ENCODE measurements around the gene ZNF653. TPM values are rescaled to one million over a fixed set of nuclear protein-coding genes. Genes with fewer than 3 reads are reported as not detected.
A peak's percentile ranks its signal among the peaks of the same experiment; 100 is the strongest.

The ZNF653 gene
- total and polyA plus RNA-seq, 2 of the 8 experiments (the other 6 are each of a cell fraction or from before 2014, with no cell fraction given) = 7.0 to 7.9 TPM

DNA sequence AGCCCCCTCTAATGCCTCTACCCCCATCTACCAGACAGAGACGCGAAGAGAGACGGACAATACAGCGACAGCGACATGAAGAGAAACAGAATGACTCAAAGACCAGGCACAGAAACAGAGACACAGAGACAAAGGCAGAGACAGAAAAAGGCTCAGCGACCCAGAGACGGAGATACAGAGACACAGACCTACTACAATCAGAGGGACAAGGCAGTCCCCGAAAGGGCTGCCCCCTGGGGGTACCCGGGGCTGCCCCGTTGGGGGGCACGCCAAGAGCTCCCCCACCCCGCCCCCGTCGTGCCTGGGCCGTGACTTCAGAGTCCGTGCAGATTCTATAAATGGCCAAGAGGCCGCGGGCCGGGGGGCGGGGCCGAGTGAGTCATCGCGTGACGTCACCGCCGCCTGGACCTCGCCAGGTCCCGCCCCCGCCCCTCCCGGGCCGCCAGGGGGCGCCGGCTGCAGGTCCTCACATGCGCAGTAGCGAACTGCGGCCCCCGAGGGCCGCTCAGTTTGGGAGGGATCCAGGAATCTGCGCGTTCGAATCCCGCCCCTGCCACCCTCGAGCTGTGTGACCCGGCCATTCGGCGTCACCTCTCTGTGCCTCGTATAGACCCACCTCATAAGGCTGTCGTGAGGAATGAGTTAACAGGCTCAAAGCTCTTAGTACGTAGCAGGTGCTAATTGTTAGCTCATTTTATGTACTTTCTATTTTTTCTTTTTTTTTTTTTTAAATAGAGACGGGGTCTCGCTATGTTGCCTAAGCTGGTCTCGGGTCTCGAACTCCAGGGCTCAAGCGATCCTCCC lies 30.4 kb upstream of the ZNF653 start (continued):
- no peak for TF ChIP-seq CTBP2 (IDR thresholded peaks at IDR 0.05; ENCODE audit: borderline replicate concordance, insufficient read depth, insufficient read length, low read length)
- TF ChIP-seq POLR2A (IDR thresholded peaks at IDR 0.05; ENCODE audit: control extremely low read depth in 1 of 2, low read depth in 2 of 2, low read length in 2 of 2) = peak in 1 of 2 experiments; percentile 80; a peak in 1 of 3 replicates
- TF ChIP-seq EP300 (IDR thresholded peaks at IDR 0.05; ENCODE audit: borderline replicate concordance in 1 of 2, low read depth in 2 of 2, low read length in 2 of 2) = no peak
- TF ChIP-seq, protein P1, sequence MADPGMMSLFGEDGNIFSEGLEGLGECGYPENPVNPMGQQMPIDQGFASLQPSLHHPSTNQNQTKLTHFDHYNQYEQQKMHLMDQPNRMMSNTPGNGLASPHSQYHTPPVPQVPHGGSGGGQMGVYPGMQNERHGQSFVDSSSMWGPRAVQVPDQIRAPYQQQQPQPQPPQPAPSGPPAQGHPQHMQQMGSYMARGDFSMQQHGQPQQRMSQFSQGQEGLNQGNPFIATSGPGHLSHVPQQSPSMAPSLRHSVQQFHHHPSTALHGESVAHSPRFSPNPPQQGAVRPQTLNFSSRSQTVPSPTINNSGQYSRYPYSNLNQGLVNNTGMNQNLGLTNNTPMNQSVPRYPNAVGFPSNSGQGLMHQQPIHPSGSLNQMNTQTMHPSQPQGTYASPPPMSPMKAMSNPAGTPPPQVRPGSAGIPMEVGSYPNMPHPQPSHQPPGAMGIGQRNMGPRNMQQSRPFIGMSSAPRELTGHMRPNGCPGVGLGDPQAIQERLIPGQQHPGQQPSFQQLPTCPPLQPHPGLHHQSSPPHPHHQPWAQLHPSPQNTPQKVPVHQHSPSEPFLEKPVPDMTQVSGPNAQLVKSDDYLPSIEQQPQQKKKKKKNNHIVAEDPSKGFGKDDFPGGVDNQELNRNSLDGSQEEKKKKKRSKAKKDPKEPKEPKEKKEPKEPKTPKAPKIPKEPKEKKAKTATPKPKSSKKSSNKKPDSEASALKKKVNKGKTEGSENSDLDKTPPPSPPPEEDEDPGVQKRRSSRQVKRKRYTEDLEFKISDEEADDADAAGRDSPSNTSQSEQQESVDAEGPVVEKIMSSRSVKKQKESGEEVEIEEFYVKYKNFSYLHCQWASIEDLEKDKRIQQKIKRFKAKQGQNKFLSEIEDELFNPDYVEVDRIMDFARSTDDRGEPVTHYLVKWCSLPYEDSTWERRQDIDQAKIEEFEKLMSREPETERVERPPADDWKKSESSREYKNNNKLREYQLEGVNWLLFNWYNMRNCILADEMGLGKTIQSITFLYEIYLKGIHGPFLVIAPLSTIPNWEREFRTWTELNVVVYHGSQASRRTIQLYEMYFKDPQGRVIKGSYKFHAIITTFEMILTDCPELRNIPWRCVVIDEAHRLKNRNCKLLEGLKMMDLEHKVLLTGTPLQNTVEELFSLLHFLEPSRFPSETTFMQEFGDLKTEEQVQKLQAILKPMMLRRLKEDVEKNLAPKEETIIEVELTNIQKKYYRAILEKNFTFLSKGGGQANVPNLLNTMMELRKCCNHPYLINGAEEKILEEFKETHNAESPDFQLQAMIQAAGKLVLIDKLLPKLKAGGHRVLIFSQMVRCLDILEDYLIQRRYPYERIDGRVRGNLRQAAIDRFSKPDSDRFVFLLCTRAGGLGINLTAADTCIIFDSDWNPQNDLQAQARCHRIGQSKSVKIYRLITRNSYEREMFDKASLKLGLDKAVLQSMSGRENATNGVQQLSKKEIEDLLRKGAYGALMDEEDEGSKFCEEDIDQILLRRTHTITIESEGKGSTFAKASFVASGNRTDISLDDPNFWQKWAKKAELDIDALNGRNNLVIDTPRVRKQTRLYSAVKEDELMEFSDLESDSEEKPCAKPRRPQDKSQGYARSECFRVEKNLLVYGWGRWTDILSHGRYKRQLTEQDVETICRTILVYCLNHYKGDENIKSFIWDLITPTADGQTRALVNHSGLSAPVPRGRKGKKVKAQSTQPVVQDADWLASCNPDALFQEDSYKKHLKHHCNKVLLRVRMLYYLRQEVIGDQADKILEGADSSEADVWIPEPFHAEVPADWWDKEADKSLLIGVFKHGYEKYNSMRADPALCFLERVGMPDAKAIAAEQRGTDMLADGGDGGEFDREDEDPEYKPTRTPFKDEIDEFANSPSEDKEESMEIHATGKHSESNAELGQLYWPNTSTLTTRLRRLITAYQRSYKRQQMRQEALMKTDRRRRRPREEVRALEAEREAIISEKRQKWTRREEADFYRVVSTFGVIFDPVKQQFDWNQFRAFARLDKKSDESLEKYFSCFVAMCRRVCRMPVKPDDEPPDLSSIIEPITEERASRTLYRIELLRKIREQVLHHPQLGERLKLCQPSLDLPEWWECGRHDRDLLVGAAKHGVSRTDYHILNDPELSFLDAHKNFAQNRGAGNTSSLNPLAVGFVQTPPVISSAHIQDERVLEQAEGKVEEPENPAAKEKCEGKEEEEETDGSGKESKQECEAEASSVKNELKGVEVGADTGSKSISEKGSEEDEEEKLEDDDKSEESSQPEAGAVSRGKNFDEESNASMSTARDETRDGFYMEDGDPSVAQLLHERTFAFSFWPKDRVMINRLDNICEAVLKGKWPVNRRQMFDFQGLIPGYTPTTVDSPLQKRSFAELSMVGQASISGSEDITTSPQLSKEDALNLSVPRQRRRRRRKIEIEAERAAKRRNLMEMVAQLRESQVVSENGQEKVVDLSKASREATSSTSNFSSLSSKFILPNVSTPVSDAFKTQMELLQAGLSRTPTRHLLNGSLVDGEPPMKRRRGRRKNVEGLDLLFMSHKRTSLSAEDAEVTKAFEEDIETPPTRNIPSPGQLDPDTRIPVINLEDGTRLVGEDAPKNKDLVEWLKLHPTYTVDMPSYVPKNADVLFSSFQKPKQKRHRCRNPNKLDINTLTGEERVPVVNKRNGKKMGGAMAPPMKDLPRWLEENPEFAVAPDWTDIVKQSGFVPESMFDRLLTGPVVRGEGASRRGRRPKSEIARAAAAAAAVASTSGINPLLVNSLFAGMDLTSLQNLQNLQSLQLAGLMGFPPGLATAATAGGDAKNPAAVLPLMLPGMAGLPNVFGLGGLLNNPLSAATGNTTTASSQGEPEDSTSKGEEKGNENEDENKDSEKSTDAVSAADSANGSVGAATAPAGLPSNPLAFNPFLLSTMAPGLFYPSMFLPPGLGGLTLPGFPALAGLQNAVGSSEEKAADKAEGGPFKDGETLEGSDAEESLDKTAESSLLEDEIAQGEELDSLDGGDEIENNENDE (IDR thresholded peaks at IDR 0.05; ENCODE audit: insufficient replicate concordance, low read length) = no peak
- TF ChIP-seq, protein P2, sequence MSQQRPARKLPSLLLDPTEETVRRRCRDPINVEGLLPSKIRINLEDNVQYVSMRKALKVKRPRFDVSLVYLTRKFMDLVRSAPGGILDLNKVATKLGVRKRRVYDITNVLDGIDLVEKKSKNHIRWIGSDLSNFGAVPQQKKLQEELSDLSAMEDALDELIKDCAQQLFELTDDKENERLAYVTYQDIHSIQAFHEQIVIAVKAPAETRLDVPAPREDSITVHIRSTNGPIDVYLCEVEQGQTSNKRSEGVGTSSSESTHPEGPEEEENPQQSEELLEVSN (IDR thresholded peaks at IDR 0.05) = peak; percentile 39; the same call in 1 of the 2 replicates
- no peak for TF ChIP-seq TEAD4 (IDR thresholded peaks at IDR 0.05; ENCODE audit: low read depth, low read length)
- TF ChIP-seq, protein P3, sequence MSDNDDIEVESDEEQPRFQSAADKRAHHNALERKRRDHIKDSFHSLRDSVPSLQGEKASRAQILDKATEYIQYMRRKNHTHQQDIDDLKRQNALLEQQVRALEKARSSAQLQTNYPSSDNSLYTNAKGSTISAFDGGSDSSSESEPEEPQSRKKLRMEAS (IDR thresholded peaks at IDR 0.05) = peak; percentile 37; the same call in 1 of the 2 replicates
- TF ChIP-seq TAF1 (IDR thresholded peaks at IDR 0.05; ENCODE audit: low read depth, low read length) = peak; percentile 74
- no peak for TF ChIP-seq KDM5A (IDR thresholded peaks at IDR 0.05; ENCODE audit: low read length)
